ENCODE data around the gene TMEM245.
A peak's percentile ranks its signal among the peaks of the same experiment; 100 is the strongest.

The TMEM245 gene

GRCh38 chr9:109119439-109120203 is at the start of gene TMEM245:
TSS of gene TMEM245 (minus strand) at chr9:109119947. CDS start at chr9:109119913, 34 bp downstream.
- TF ChIP-seq Cebpa-rat (IDR thresholded peaks at IDR 0.05) = no peak
- H3K4me2 ChIP-seq = peak within 1 kb of the TSS; percentile 91 to 99 (median 97)
- peaks cover 37 to 51% (median 49%) of the 10 kb centered on the region in 11 experiments; a peak in 21 of 22 replicates for H4K20me1 ChIP-seq
- peaks cover 0 to 23% (median 11%) of the 10 kb centered on the region in 11 experiments; a peak in 10 of 22 replicates for H3K36me3 ChIP-seq
- peaks cover 44 to 75% (median 64%) of the 10 kb centered on the region in 10 experiments for H3K4me1 ChIP-seq
- peak within 1 kb of the TSS; percentile 83 to 97 (median 94) for H3K9ac ChIP-seq
- H3K27ac ChIP-seq = peak within 1 kb of the TSS; percentile 52 to 93 (median 90); a peak in 21 of 22 replicates
- peak within 1 kb of the TSS; percentile 78 to 98 (median 90) for H3K4me3 ChIP-seq
- no peaks in the 10 kb centered on the region for H3K27me3 ChIP-seq
- no peaks in the 10 kb centered on the region for H3K9me3 ChIP-seq (replicated peaks in 1 of 11)

- TF ChIP-seq Cebpa-rat (IDR thresholded peaks at IDR 0.05) = no peak
- Histone ChIP-seq H3K27ac (no peak overlapping the region), H3K4me2 (no peak overlapping the region)
Observed at GRCh38 chr9:109168170-109168569, 48.4 kb upstream of the TMEM245 start.

GRCh38 chr9:109167716-109168115 is 48.0 kb upstream of the TMEM245 start:
- Histone ChIP-seq H4K20me1 (no peaks in the 10 kb centered on the region), H3K4me1 (peaks cover 8 to 18% (median 11%) of the 10 kb centered on the region in 10 experiments; a peak in 17 of 20 replicates), H3K27ac (no peak overlapping the region), H3K9me3 (replicated peaks in 1 of 11) (peaks cover 0 to 25% (median 11%) of the 10 kb centered on the region in 11 experiments; a peak in 13 of 22 replicates), H3K4me2 (no peak overlapping the region), H3K36me3 (no peaks in the 10 kb centered on the region), H3K9ac (no peak overlapping the region), H3K27me3 (no peaks in the 10 kb centered on the region), H3K4me3 (no peak overlapping the region)
- no peak for TF ChIP-seq Cebpa-rat (IDR thresholded peaks at IDR 0.05)

More at GRCh38 chr9:109168170-109168569, 48.4 kb upstream of the TMEM245 start:
- H4K20me1 ChIP-seq = no peaks in the 10 kb centered on the region
- H3K4me3 ChIP-seq = no peak overlapping the region
- H3K36me3 ChIP-seq = no peaks in the 10 kb centered on the region
- no peak overlapping the region for H3K9ac ChIP-seq
- peaks cover 8 to 18% (median 11%) of the 10 kb centered on the region in 10 experiments; a peak in 17 of 20 replicates for H3K4me1 ChIP-seq
- peaks cover 0 to 25% (median 11%) of the 10 kb centered on the region in 11 experiments; a peak in 13 of 22 replicates for H3K9me3 ChIP-seq (replicated peaks in 1 of 11)
- H3K27me3 ChIP-seq = no peaks in the 10 kb centered on the region

- H3K27me3 ChIP-seq = no peaks in the 10 kb centered on the region
- no peak for TF ChIP-seq Cebpa-rat (IDR thresholded peaks at IDR 0.05)
- H4K20me1 ChIP-seq = no peaks in the 10 kb centered on the region
- no peaks in the 10 kb centered on the region for H3K36me3 ChIP-seq
- no peak within 1 kb of the TSS for H3K4me3 ChIP-seq
- H3K4me2 ChIP-seq = no peak within 1 kb of the TSS
- H3K27ac ChIP-seq = no peak within 1 kb of the TSS
- peaks cover 7 to 16% (median 10%) of the 10 kb centered on the region in 10 experiments; a peak in 17 of 20 replicates for H3K4me1 ChIP-seq
- H3K9ac ChIP-seq = no peak within 1 kb of the TSS
- peaks cover 0 to 25% (median 11%) of the 10 kb centered on the region in 11 experiments; a peak in 13 of 22 replicates for H3K9me3 ChIP-seq (replicated peaks in 1 of 11)
Observed at GRCh38 chr9:109166771-109167601, 47.2 kb upstream of the TMEM245 start, which contains the start of gene FRRS1L. TSS of gene FRRS1L (minus strand) at chr9:109167249. CDS start at chr9:109167138, 111 bp downstream.

GRCh38 chr9:109166171-109166770 is 46.5 kb upstream of the TMEM245 start:
- Histone ChIP-seq H3K9me3 (replicated peaks in 1 of 11) (peaks cover 0 to 25% (median 11%) of the 10 kb centered on the region in 11 experiments; a peak in 13 of 22 replicates), H3K36me3 (no peaks in the 10 kb centered on the region), H4K20me1 (no peaks in the 10 kb centered on the region), H3K27me3 (no peaks in the 10 kb centered on the region), H3K4me1 (peaks cover 6 to 19% (median 13%) of the 10 kb centered on the region in 10 experiments; a peak in 19 of 20 replicates), H3K4me3 (no peak overlapping the region), H3K9ac (no peak overlapping the region), H3K4me2 (no peak overlapping the region), H3K27ac (no peak overlapping the region)
- TF ChIP-seq Cebpa-rat (IDR thresholded peaks at IDR 0.05) = no peak

- Histone ChIP-seq H3K4me1 (peaks cover 6 to 25% (median 19%) of the 10 kb centered on the region in 10 experiments; a peak in 19 of 20 replicates), H3K9me3 (replicated peaks in 1 of 11) (peaks cover 0 to 25% (median 11%) of the 10 kb centered on the region in 11 experiments; a peak in 13 of 22 replicates), H3K9ac (no peak overlapping the region), H3K36me3 (no peaks in the 10 kb centered on the region), H4K20me1 (no peaks in the 10 kb centered on the region), H3K4me3 (no peak overlapping the region), H3K4me2 (peak overlapping the region in 7 of 11 experiments; percentile 2 to 41 (median 13); a peak in 3 of 22 replicates), H3K27me3 (no peaks in the 10 kb centered on the region), H3K27ac (no peak overlapping the region)
- TF ChIP-seq Cebpa-rat (IDR thresholded peaks at IDR 0.05) = no peak
Observed at GRCh38 chr9:109164042-109164441, 44.3 kb upstream of the TMEM245 start.

- Histone ChIP-seq H3K27me3 (no peaks in the 10 kb centered on the region), H4K20me1 (no peaks in the 10 kb centered on the region), H3K4me3 (no peak overlapping the region), H3K4me2 (no peak overlapping the region), H3K9ac (no peak overlapping the region), H3K36me3 (no peaks in the 10 kb centered on the region), H3K9me3 (replicated peaks in 1 of 11) (peaks cover 0 to 25% (median 11%) of the 10 kb centered on the region in 11 experiments; a peak in 13 of 22 replicates), H3K27ac (no peak overlapping the region), H3K4me1 (peaks cover 6 to 25% (median 19%) of the 10 kb centered on the region in 10 experiments; a peak in 19 of 20 replicates)
- no peak for TF ChIP-seq Cebpa-rat (IDR thresholded peaks at IDR 0.05)
Observed at GRCh38 chr9:109163194-109163593, 43.4 kb upstream of the TMEM245 start.

GRCh38 chr9:109162677-109163076 is 42.9 kb upstream of the TMEM245 start:
- no peak overlapping the region for H3K4me2 ChIP-seq
- H3K4me3 ChIP-seq = no peak overlapping the region
- H3K27ac ChIP-seq = no peak overlapping the region
- no peaks in the 10 kb centered on the region for H3K36me3 ChIP-seq
- H3K27me3 ChIP-seq = no peaks in the 10 kb centered on the region
- peaks cover 0 to 24% (median 11%) of the 10 kb centered on the region in 11 experiments; a peak in 13 of 22 replicates for H3K9me3 ChIP-seq (replicated peaks in 1 of 11)
- H3K9ac ChIP-seq = no peak overlapping the region
- H3K4me1 ChIP-seq = peaks cover 6 to 25% (median 19%) of the 10 kb centered on the region in 10 experiments; a peak in 19 of 20 replicates
- no peak for TF ChIP-seq Cebpa-rat (IDR thresholded peaks at IDR 0.05)
- H4K20me1 ChIP-seq = no peaks in the 10 kb centered on the region
